Measurements from ENCODE around the gene RLN3.

GRCh38 chr19:14005349-14006084, 22.4 kb upstream of the RLN3 start:
- no peak for TF ChIP-seq CTCF (conservative IDR thresholded peaks at IDR 0.05; ENCODE audit: low read depth in 2 of 2)
- no peak for TF ChIP-seq EZH2phosphoT487 (IDR thresholded peaks at IDR 0.05; ENCODE audit: unreplicated experiment)
- TF ChIP-seq POLR2AphosphoS5 (IDR thresholded peaks at IDR 0.05; ENCODE audit: low read depth), result peak; percentile 40; the same call in 1 of the 2 replicates
- TF ChIP-seq ZNF114 (CRISPR knock-in tag; IDR thresholded peaks at IDR 0.05), result no peak
- TF ChIP-seq EZH2 (IDR thresholded peaks at IDR 0.05; ENCODE audit: low read depth, unreplicated experiment), result no peak
- TF ChIP-seq REST (IDR thresholded peaks at IDR 0.05; ENCODE audit: unreplicated experiment), result no peak
- TF ChIP-seq ZNF331 (CRISPR knock-in tag; IDR thresholded peaks at IDR 0.05; ENCODE audit: low read depth), result no peak
- TF ChIP-seq JUNB (IDR thresholded peaks at IDR 0.05; ENCODE audit: unreplicated experiment), result no peak
- TF ChIP-seq ETS1 (IDR thresholded peaks at IDR 0.05), result no peak
- TF ChIP-seq CREB1 (CRISPR knock-in tag; IDR thresholded peaks at IDR 0.05; ENCODE audit: low read depth), result no peak
- TF ChIP-seq NANOG (IDR thresholded peaks at IDR 0.05; ENCODE audit: borderline replicate concordance), result no peak
- no peak for TF ChIP-seq STAT1 (IDR thresholded peaks at IDR 0.05; ENCODE audit: unreplicated experiment)
- TF ChIP-seq ZNF462 (CRISPR knock-in tag; IDR thresholded peaks at IDR 0.05), result no peak
